SU-DHL-6 (cell line): ENCODE results near the gene AK9.

ENCODE experiments used
- CTCF ChIP-seq: fragments of 200-600 bp; sonication (generic); IDR thresholded peaks from one replicate; pipeline ENCODE4 v1.5.1; 2017; ENCODE audit warnings: antibody characterized with exemption, mild to moderate bottlenecking, low read length, moderate library complexity; ENCODE audit not compliant: insufficient read depth, poor library complexity, severe bottlenecking
- EZH2phosphoT487 ChIP-seq: fragments of 200-600 bp; sonication (generic), shearing (Covaris generic); conservative IDR thresholded peaks from 2 replicates; pipeline ENCODE4 v1.6.1; 2018; ENCODE audit warnings: mild to moderate bottlenecking, antibody characterized with exemption, low read length, moderate library complexity, mixed read lengths

GRCh38 chr6:109524129-109524528 lies 166.9 kb downstream of the AK9 start:
- TF ChIP-seq CTCF (no peak), EZH2phosphoT487 (no peak)
